PC-3 (cell line): ENCODE results near the gene MRGPRD. TPM values are rescaled to one million over a fixed set of nuclear protein-coding genes. Genes with fewer than 3 reads are reported as not detected.
A peak's percentile ranks its signal among the peaks of the same experiment; 100 is the strongest.

Experiments
- ATAC-seq: fragments of 200-7000 bp; cut with Tn5 transposase; 2 replicates; pipeline ENCODE4 v1.9.1; 2020; ENCODE audit warnings: mild to moderate bottlenecking, moderate library complexity
- Bru-seq: library from RNA; stranded (reverse); fragments of 400-500 nt; gene quantifications from one replicate; lab custom pipeline; 2021; lab: Mats Ljungman, UMichigan
- BruChase-seq, 2 experiments: library from RNA; stranded (reverse); fragments of 400-500 nt; gene quantifications; one replicate each; lab custom pipeline; 2021; lab: Mats Ljungman, UMichigan
- BruUV-seq: library from RNA; stranded (reverse); fragments of 400-500 nt; replicated peaks from 2 replicates; lab custom pipeline; 2021; lab: Mats Ljungman, UMichigan
- CTCF ChIA-PET: fragments of 300-600 bp; sonication (Branson Sonifier 250); formaldehyde crosslinking; loops from one replicate; lab custom pipeline; 2022; ENCODE audit warnings: antibody characterized with exemption; lab: Charles Lee
- POLR2A ChIA-PET: fragments of 300-600 bp; sonication (Branson Sonifier 250); formaldehyde crosslinking; loops from one replicate; lab custom pipeline; 2022; ENCODE audit warnings: antibody characterized with exemption; ENCODE audit not compliant: unreplicated experiment; lab: Charles Lee
- DNase-seq: peaks from one replicate; pipeline ENCODE4 v3.0.0-alpha.2; 2015
- H2AFZ ChIP-seq: fragments of 300-600 bp; sonication (generic); 2 replicates; pipeline ENCODE4 v1.6.0; 2016; ENCODE audit warnings: antibody characterized with exemption, low read length
- H3F3A ChIP-seq: fragments of 300-600 bp; sonication (generic); one replicate; pipeline ENCODE4 v1.6.0; 2017; ENCODE audit warnings: antibody characterized with exemption, low read length, control low read depth, mild to moderate bottlenecking; ENCODE audit not compliant: unreplicated experiment
- H3K27ac ChIP-seq: fragments of 300-600 bp; sonication (generic); 2 replicates; pipeline ENCODE4 v1.5.1; 2016; ENCODE audit warnings: mild to moderate bottlenecking, low read length
- H3K27me3 ChIP-seq: fragments of 300-600 bp; sonication (generic); 2 replicates; pipeline ENCODE4 v1.6.1; 2016; ENCODE audit warnings: low read length, mixed read lengths
- H3K36me3 ChIP-seq: fragments of 300-600 bp; sonication (generic); 2 replicates; pipeline ENCODE4 v1.6.1; 2016; ENCODE audit warnings: low read depth, mixed run types, low read length, mixed read lengths
- H3K4me1 ChIP-seq: fragments of 300-600 bp; sonication (generic); 2 replicates; pipeline ENCODE4 v1.5.1; 2016; ENCODE audit warnings: low read length; ENCODE audit not compliant: insufficient read depth
- H3K4me2 ChIP-seq: fragments of 300-600 bp; sonication (generic); 2 replicates; pipeline ENCODE4 v1.6.0; 2016; ENCODE audit warnings: low read length
- H3K4me3 ChIP-seq: fragments of 300-600 bp; sonication (generic); 2 replicates; pipeline ENCODE4 v1.5.1; 2016; ENCODE audit warnings: mild to moderate bottlenecking, low read length, mixed read lengths
- H3K79me2 ChIP-seq: fragments of 300-600 bp; sonication (generic); 2 replicates; pipeline ENCODE4 v1.6.1; 2017; ENCODE audit warnings: low read length, mixed read lengths
- H3K9ac ChIP-seq: fragments of 300-600 bp; sonication (generic); 2 replicates; pipeline ENCODE4 v1.6.0; 2016; ENCODE audit warnings: mild to moderate bottlenecking, low read length
- H3K9me2 ChIP-seq: fragments of 300-600 bp; sonication (generic); replicated peaks from 2 replicates; pipeline ENCODE4 v1.6.1; 2016; ENCODE audit warnings: mixed run types, low read length, mixed read lengths
- H3K9me3 ChIP-seq: fragments of 300-600 bp; sonication (generic); 2 replicates; pipeline ENCODE4 v1.6.1; 2016; ENCODE audit warnings: low read length, mixed read lengths
- H4K20me1 ChIP-seq: fragments of 300-600 bp; sonication (generic); 2 replicates; pipeline ENCODE4 v1.6.1; 2016; ENCODE audit warnings: low read length, mixed read lengths
- EZH2 ChIP-seq: fragments of 300-600 bp; sonication (generic); IDR thresholded peaks from one replicate; pipeline ENCODE4 v1.6.1; 2017; ENCODE audit warnings: antibody characterized with exemption, mild to moderate bottlenecking, low read length; ENCODE audit not compliant: unreplicated experiment
- EZH2phosphoT487 ChIP-seq: fragments of 300-600 bp; sonication (generic); IDR thresholded peaks from 2 replicates; pipeline ENCODE4 v1.6.1; 2018; ENCODE audit warnings: mild to moderate bottlenecking, antibody characterized with exemption, low read length, borderline replicate concordance
- intact Hi-C: fragments of 100-400 bp; cut with micrococcal nuclease; formaldehyde crosslinking; loops from 2 replicates; pipeline ENCODE4 v1.9.0; 2023
- long read RNA-seq: library from polyadenylated mRNA; unstranded; transcript quantifications from one replicate; pipeline ENCODE4 v2.0.0, GENCODE V29; 2021; ENCODE audit not compliant: unreplicated experiment
- total RNA-seq: library from RNA; depleted of rRNA; stranded (reverse); fragments of >200 nt; gene quantifications from 2 replicates; pipeline ENCODE4 v1.2.3, GENCODE V29; 2014; rRNA removed
- TF ChIP-seq, protein P1 (sequence below): fragments of 300-600 bp; sonication (generic); conservative IDR thresholded peaks from 2 replicates; pipeline ENCODE4 v1.5.1; 2017; ENCODE audit warnings: antibody characterized with exemption, low read depth, mild to moderate bottlenecking, low read length

Gene MRGPRD, protein sequence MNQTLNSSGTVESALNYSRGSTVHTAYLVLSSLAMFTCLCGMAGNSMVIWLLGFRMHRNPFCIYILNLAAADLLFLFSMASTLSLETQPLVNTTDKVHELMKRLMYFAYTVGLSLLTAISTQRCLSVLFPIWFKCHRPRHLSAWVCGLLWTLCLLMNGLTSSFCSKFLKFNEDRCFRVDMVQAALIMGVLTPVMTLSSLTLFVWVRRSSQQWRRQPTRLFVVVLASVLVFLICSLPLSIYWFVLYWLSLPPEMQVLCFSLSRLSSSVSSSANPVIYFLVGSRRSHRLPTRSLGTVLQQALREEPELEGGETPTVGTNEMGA
- total RNA-seq (not detected in 2 replicates), Bru-seq, nascent RNA (not detected), BruChase-seq, experiment 1, labeled RNA remaining after a 6-hour chase (not detected), BruChase-seq, experiment 2, labeled RNA remaining after a 2-hour chase (not detected)
- long read RNA-seq: 0 reads

- Histone ChIP-seq H3K9me2 (no peaks in the 10 kb centered on the region), H3K9ac (no peak within 1 kb of the TSS), H4K20me1 (no peaks in the 10 kb centered on the region), H3F3A (no peaks in the 10 kb centered on the region), H3K9me3 (no peaks in the 10 kb centered on the region), H3K4me1 (no peaks in the 10 kb centered on the region), H3K27me3 (peaks cover 5% of the 10 kb centered on the region; the same call in 1 of the 2 replicates), H3K4me3 (no peak within 1 kb of the TSS), H3K79me2 (no peaks in the 10 kb centered on the region), H3K36me3 (no peaks in the 10 kb centered on the region), H3K4me2 (no peak within 1 kb of the TSS), H3K27ac (no peak within 1 kb of the TSS), H2AFZ (no peak within 1 kb of the TSS)
- intact Hi-C loops: loop anchor here (10.0 kb wide), 1 partner anchor 64 kb away; the partner anchor contains the start of gene TPCN2
- no TSS peak for BruUV-seq
- ATAC-seq: no peak
- DNase-seq: no peak
- TF ChIP-seq, protein P1, sequence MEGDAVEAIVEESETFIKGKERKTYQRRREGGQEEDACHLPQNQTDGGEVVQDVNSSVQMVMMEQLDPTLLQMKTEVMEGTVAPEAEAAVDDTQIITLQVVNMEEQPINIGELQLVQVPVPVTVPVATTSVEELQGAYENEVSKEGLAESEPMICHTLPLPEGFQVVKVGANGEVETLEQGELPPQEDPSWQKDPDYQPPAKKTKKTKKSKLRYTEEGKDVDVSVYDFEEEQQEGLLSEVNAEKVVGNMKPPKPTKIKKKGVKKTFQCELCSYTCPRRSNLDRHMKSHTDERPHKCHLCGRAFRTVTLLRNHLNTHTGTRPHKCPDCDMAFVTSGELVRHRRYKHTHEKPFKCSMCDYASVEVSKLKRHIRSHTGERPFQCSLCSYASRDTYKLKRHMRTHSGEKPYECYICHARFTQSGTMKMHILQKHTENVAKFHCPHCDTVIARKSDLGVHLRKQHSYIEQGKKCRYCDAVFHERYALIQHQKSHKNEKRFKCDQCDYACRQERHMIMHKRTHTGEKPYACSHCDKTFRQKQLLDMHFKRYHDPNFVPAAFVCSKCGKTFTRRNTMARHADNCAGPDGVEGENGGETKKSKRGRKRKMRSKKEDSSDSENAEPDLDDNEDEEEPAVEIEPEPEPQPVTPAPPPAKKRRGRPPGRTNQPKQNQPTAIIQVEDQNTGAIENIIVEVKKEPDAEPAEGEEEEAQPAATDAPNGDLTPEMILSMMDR: no peak
- no peak for TF ChIP-seq EZH2phosphoT487
- no peak for TF ChIP-seq EZH2
- ChIA-PET POLR2A (no interaction called here), CTCF (no interaction called here)
Observed at GRCh38 chr11:68980776-68981065, at the start of gene MRGPRD. TSS of gene MRGPRD (minus strand) at chr11:68980986. CDS start at chr11:68980986, 0 bp downstream.

DNA sequence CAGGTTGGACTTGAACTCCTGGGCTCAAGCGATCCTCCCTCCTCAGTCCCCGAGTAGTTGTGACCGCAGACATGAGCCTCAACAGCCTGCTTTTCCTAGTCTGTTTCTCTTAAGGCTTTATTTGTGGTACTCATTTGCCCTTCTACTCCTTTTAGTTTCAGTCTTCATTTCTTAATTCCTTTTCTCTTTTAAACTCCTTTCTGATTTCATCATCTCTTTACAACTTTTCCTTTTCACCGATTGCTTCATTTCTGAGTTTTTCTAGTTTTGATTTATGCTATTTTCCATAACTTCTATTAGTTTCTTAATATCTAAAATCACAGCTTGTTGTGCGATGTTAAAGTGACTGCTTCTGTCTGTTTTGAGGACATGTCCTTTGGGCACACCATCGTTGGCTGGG is 49.5 kb upstream of the MRGPRD start:
- intact Hi-C loops: no loop called here
- Histone ChIP-seq H3K4me1 (no peaks in the 10 kb centered on the region), H3K79me2 (no peaks in the 10 kb centered on the region), H3F3A (no peaks in the 10 kb centered on the region), H3K9me2 (no peaks in the 10 kb centered on the region), H3K4me3 (no peak overlapping the region), H4K20me1 (no peaks in the 10 kb centered on the region), H3K4me2 (no peak overlapping the region), H3K9me3 (no peaks in the 10 kb centered on the region), H2AFZ (0 out of 2 replicates have a peak overlapping the region, but pooled peaks have one; percentile 20), H3K27me3 (no peaks in the 10 kb centered on the region), H3K27ac (no peak overlapping the region), H3K9ac (no peak overlapping the region), H3K36me3 (no peaks in the 10 kb centered on the region)
- ChIA-PET CTCF (interaction anchor here (0.7 kb wide), 1 partner anchor 59 kb away, joined by 3 read pairs; no protein-coding TSS in a partner anchor), POLR2A (no interaction called here)
- DNase-seq: no peak
- BruUV-seq: no TSS peak
- TF ChIP-seq, protein P1: no peak
- TF ChIP-seq EZH2: no peak
- TF ChIP-seq EZH2phosphoT487: no peak
- no peak for ATAC-seq
